ENCODE data around the gene EBF3. TPM values are rescaled to one million over a fixed set of nuclear protein-coding genes. Genes with fewer than 3 reads are reported as not detected.

The EBF3 gene
- total RNA-seq, 1 experiment from 2014 or later, result not detected

DNA sequence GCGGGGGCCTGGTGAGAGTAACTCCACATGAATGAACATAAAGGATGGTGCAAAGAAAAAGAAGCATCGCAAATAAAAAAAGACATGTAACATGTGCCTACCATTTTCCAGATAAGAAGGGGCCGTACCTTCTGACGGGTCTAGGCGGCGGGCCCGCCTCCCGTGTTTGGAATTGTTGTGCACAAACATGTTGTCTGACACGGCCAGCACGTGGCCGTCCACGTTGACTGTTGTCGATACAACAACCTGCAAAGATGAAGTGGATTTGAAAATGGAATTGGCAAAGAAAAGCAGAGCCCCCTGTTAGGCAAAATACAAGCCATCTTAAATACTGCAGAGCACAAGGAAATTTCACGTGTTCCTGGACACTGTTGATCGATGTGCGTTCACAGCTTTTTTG, 90.7 kb downstream of the EBF3 start:
- no peaks in the 10 kb centered on the region for H3K4me1 ChIP-seq (ENCODE audit: insufficient read depth, low read length)
- no peaks in the 10 kb centered on the region for H3K9me2 ChIP-seq (replicated peaks; ENCODE audit: low read length)
- H3K36me3 ChIP-seq (ENCODE audit: low read depth, low read length), result no peaks in the 10 kb centered on the region
- no peaks in the 10 kb centered on the region for H3K27me3 ChIP-seq (ENCODE audit: low read length)
- no peak for ATAC-seq
- no peak for DNase-seq
- ChIA-PET CTCF (no interaction called here), POLR2A (ENCODE audit: unreplicated experiment) (no interaction called here)
- no peak overlapping the region for H3K4me3 ChIP-seq (ENCODE audit: low read length)
- no peak for TF ChIP-seq EZH2 (IDR thresholded peaks at IDR 0.05; ENCODE audit: low read length, unreplicated experiment)
- TF ChIP-seq EZH2phosphoT487 (IDR thresholded peaks at IDR 0.05; ENCODE audit: borderline replicate concordance, low read length), result no peak
- TF ChIP-seq, protein P1, sequence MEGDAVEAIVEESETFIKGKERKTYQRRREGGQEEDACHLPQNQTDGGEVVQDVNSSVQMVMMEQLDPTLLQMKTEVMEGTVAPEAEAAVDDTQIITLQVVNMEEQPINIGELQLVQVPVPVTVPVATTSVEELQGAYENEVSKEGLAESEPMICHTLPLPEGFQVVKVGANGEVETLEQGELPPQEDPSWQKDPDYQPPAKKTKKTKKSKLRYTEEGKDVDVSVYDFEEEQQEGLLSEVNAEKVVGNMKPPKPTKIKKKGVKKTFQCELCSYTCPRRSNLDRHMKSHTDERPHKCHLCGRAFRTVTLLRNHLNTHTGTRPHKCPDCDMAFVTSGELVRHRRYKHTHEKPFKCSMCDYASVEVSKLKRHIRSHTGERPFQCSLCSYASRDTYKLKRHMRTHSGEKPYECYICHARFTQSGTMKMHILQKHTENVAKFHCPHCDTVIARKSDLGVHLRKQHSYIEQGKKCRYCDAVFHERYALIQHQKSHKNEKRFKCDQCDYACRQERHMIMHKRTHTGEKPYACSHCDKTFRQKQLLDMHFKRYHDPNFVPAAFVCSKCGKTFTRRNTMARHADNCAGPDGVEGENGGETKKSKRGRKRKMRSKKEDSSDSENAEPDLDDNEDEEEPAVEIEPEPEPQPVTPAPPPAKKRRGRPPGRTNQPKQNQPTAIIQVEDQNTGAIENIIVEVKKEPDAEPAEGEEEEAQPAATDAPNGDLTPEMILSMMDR (conservative IDR thresholded peaks at IDR 0.05; ENCODE audit: low read depth, low read length), result no peak
- H3F3A ChIP-seq (ENCODE audit: low read length, unreplicated experiment), result no peaks in the 10 kb centered on the region
- no peaks in the 10 kb centered on the region for H3K9me3 ChIP-seq (ENCODE audit: low read length)
- no peaks in the 10 kb centered on the region for H3K79me2 ChIP-seq (ENCODE audit: low read length)
- H4K20me1 ChIP-seq (ENCODE audit: low read length), result no peaks in the 10 kb centered on the region
- no TSS peak for BruUV-seq (replicated peaks)
- no peak overlapping the region for H2AFZ ChIP-seq (ENCODE audit: low read length)
- intact Hi-C loops (cut with micrococcal nuclease), result no loop called here
- no peak overlapping the region for H3K9ac ChIP-seq (ENCODE audit: low read length)
- no peak overlapping the region for H3K4me2 ChIP-seq (ENCODE audit: low read length)
- no peak overlapping the region for H3K27ac ChIP-seq (ENCODE audit: low read length)

DNA sequence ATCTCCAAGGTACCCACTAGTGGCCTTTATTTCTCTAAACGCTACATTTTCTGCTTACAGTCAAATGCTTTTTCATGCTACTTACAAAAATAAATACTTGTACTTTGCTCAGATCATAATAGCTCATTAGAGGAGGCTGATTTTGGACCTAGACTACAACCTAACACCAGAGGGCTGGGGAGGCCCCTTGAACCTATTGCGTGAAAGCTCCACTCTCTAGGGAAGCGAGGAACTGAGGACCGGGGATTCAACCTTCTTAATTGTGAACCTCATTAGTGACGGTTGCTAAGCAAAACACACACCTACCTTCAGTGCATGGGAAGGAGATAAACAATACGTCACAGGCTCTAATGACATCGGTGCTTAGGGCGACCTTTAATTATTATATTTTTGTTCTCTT, 92.1 kb downstream of the EBF3 start:
- Histone ChIP-seq H3K4me2 (ENCODE audit: low read length) (no peak overlapping the region), H2AFZ (ENCODE audit: low read length) (no peak overlapping the region), H3K9me3 (ENCODE audit: low read length) (no peaks in the 10 kb centered on the region), H3K79me2 (ENCODE audit: low read length) (no peaks in the 10 kb centered on the region), H3F3A (ENCODE audit: low read length, unreplicated experiment) (no peaks in the 10 kb centered on the region), H3K27me3 (ENCODE audit: low read length) (no peaks in the 10 kb centered on the region), H3K9me2 (replicated peaks; ENCODE audit: low read length) (no peaks in the 10 kb centered on the region), H3K4me3 (ENCODE audit: low read length) (no peak overlapping the region), H3K27ac (ENCODE audit: low read length) (no peak overlapping the region), H3K36me3 (ENCODE audit: low read depth, low read length) (no peaks in the 10 kb centered on the region), H3K4me1 (ENCODE audit: insufficient read depth, low read length) (no peaks in the 10 kb centered on the region), H3K9ac (ENCODE audit: low read length) (no peak overlapping the region), H4K20me1 (ENCODE audit: low read length) (no peaks in the 10 kb centered on the region)
- BruUV-seq (replicated peaks), result no TSS peak
- CTCF ChIA-PET, result no interaction called here
- intact Hi-C loops (cut with micrococcal nuclease), result no loop called here
- TF ChIP-seq, protein P1 (conservative IDR thresholded peaks at IDR 0.05; ENCODE audit: low read depth, low read length), result no peak
- TF ChIP-seq EZH2 (IDR thresholded peaks at IDR 0.05; ENCODE audit: low read length, unreplicated experiment) (no peak), EZH2phosphoT487 (IDR thresholded peaks at IDR 0.05; ENCODE audit: borderline replicate concordance, low read length) (no peak)
- DNase-seq, result no peak
- POLR2A ChIA-PET (ENCODE audit: unreplicated experiment), result no interaction called here
- no peak for ATAC-seq

DNA sequence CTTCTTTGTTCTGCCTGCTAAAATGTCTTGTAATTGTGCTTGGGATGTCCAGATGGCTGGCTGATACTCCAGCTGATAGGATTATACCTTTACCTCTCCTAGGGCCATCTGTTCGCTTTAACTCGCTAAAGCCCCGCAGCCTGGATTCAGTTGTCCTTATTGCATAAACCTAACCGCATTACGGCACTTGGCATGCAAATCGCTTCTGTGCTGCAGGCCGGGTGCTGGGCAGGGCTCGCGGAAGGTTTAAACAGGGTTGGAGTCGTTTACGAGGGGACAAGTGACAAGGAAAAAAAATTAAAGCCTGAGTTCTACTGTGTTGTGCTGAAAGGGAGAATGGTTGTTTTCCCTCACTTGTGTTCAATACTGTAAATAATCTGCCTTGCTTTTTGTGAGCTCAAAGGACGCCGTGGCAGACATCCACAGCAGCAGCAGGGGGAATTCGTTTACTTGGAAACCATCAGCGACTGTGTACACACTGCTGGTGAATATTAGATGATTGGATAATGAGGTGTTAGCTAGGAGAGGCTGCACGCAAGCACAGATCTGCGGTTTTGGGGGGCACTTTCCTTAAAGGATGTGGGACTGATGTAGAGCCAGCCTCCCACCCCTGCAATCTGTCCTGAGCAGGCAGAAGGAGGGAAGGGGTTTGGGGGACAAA, 93.0 kb downstream of the EBF3 start:
- H3K36me3 ChIP-seq (ENCODE audit: low read depth, low read length), result no peaks in the 10 kb centered on the region
- no peak overlapping the region for H3K27ac ChIP-seq (ENCODE audit: low read length)
- H3K27me3 ChIP-seq (ENCODE audit: low read length), result no peaks in the 10 kb centered on the region
- no peak overlapping the region for H3K4me3 ChIP-seq (ENCODE audit: low read length)
- no peaks in the 10 kb centered on the region for H3K9me3 ChIP-seq (ENCODE audit: low read length)
- H3K9ac ChIP-seq (ENCODE audit: low read length), result no peak overlapping the region
- no peaks in the 10 kb centered on the region for H3K79me2 ChIP-seq (ENCODE audit: low read length)
- no peaks in the 10 kb centered on the region for H4K20me1 ChIP-seq (ENCODE audit: low read length)
- DNase-seq (no peak), ATAC-seq (no peak)
- no peak overlapping the region for H2AFZ ChIP-seq (ENCODE audit: low read length)
- no peaks in the 10 kb centered on the region for H3K4me1 ChIP-seq (ENCODE audit: insufficient read depth, low read length)
- BruUV-seq (replicated peaks), result no TSS peak
- ChIA-PET POLR2A (ENCODE audit: unreplicated experiment) (no interaction called here), CTCF (interaction anchor here (0.7 kb wide), 1 partner anchor 1543 kb away, joined by 3 read pairs; no protein-coding TSS in a partner anchor)
- no peaks in the 10 kb centered on the region for H3K9me2 ChIP-seq (replicated peaks; ENCODE audit: low read length)
- intact Hi-C loops (cut with micrococcal nuclease), result no loop called here
- no peak overlapping the region for H3K4me2 ChIP-seq (ENCODE audit: low read length)
- H3F3A ChIP-seq (ENCODE audit: low read length, unreplicated experiment), result no peaks in the 10 kb centered on the region
- TF ChIP-seq, protein P1 (conservative IDR thresholded peaks at IDR 0.05; ENCODE audit: low read depth, low read length), result no peak
- no peak for TF ChIP-seq EZH2 (IDR thresholded peaks at IDR 0.05; ENCODE audit: low read length, unreplicated experiment)
- no peak for TF ChIP-seq EZH2phosphoT487 (IDR thresholded peaks at IDR 0.05; ENCODE audit: borderline replicate concordance, low read length)
